C4-2B (cell line): ENCODE data around the gene CENPP.

Experiments used
- H3K27ac ChIP-seq: fragments of 450-650 bp; 2 replicates; pipeline ENCODE4 v1.5.1; 2017
- ZFX ChIP-seq: fragments of 450-650 bp; IDR thresholded peaks from 2 replicates; pipeline ENCODE4 v1.6.1; 2017
- TF ChIP-seq, protein P1 (sequence below): fragments of 450-650 bp; conservative IDR thresholded peaks from 2 replicates; pipeline ENCODE4 v1.5.1; 2017; ENCODE audit warnings: mild to moderate bottlenecking

The CENPP gene

DNA sequence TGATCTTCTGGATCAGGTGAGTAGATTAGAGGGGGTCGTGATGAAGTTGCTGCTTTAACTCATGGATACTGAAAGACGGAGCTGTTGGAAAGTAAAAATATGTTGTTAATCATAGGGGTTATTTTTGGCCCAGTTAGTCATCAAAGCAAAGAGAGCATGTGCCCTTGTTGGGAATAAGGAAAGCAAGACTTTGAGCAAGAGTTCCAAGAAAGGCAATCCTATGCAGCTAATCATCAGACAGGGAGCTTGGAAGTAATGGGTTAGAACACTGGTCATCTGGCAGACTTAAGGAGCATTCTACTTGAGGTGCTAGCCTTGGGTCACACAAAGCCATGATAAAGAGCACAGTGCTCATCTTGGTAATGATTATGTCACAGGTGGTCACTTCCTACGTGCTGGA is 138.2 kb downstream of the CENPP start:
- H3K27ac ChIP-seq = no peak overlapping the region
- TF ChIP-seq ZFX = no peak
- TF ChIP-seq, protein P1, sequence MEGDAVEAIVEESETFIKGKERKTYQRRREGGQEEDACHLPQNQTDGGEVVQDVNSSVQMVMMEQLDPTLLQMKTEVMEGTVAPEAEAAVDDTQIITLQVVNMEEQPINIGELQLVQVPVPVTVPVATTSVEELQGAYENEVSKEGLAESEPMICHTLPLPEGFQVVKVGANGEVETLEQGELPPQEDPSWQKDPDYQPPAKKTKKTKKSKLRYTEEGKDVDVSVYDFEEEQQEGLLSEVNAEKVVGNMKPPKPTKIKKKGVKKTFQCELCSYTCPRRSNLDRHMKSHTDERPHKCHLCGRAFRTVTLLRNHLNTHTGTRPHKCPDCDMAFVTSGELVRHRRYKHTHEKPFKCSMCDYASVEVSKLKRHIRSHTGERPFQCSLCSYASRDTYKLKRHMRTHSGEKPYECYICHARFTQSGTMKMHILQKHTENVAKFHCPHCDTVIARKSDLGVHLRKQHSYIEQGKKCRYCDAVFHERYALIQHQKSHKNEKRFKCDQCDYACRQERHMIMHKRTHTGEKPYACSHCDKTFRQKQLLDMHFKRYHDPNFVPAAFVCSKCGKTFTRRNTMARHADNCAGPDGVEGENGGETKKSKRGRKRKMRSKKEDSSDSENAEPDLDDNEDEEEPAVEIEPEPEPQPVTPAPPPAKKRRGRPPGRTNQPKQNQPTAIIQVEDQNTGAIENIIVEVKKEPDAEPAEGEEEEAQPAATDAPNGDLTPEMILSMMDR = no peak

DNA sequence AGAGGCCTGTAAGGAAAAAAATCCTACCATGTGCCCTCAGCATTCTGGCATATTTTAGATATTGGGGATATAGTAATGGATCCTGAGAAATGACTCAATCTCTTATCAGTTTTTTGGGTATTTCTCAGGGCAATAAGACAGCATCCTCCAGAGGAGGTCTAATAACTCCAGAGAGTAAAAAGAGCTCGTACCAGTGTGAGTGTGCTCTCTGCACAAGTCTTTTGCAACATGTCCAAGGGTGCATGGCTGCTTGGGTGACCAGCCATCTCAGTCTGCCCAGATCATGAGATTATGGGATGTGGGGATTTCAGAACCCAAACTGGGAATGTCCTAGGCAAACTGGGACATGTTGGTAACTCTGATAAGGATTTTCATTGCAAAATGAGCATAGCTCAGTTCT is 141.3 kb downstream of the CENPP start:
- H3K27ac ChIP-seq = no peak overlapping the region
- TF ChIP-seq ZFX = no peak
- TF ChIP-seq, protein P1 = no peak

DNA sequence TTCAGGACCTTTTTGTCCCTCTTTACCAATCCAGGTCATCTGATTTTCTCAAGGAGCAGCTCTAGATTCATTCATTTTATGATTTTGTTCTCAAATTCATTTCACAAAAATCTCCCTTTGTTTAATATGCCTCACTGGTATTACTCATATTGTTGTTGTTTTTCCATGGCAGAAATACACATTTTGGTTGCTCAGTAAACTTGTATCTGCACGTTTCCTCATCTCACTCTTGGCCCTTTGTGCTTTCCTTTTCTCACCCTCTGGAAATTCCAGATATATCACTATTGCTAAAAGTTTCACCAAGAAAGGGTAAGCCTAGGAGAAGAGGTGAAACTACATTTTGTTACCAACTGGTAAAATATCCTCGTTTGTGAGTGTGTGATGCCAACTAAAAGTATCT is 141.8 kb downstream of the CENPP start:
- H3K27ac ChIP-seq = no peak overlapping the region
- no peak for TF ChIP-seq ZFX
- TF ChIP-seq, protein P1 = no peak

DNA sequence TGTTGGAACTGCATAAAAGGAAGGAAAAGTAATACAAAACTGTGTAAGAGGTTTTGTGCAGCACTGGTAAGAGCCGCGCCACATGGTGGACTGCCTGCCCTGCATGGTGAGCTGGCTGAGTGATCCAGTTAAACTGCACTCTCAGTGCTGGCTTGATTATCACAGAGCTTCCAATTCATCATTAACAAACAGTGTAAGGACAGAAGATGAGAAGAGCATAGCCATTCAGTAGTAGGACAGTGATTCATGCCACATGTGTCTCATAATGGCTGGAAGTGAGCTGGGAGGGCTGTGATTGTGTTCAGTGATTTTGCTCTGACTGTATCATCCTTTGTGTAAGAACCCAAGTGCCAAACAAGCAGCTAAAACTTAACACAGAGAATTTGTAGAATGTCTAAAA is 142.5 kb downstream of the CENPP start:
- H3K27ac ChIP-seq = no peak overlapping the region
- TF ChIP-seq, protein P1 = no peak
- TF ChIP-seq ZFX = no peak

DNA sequence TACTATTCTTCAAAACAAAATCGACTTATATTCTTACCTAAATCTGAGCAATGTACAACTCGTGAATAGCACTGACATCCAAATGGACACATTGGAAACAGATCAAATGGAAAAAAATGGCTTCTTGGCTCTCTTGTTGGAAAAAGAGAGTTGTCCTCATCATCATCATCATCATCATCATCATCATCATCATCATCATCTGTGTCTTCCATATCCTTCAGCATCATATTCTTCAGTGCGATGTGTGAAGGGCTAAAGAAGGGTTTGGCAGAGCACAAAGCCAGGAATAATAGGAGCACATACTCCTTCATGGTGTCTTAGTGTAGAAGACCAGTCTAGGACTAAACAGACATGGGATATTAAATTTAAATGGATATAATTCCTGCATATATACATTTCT is 148.8 kb downstream of the CENPP start:
- no peak overlapping the region for H3K27ac ChIP-seq
- TF ChIP-seq, protein P1 = no peak
- no peak for TF ChIP-seq ZFX

DNA sequence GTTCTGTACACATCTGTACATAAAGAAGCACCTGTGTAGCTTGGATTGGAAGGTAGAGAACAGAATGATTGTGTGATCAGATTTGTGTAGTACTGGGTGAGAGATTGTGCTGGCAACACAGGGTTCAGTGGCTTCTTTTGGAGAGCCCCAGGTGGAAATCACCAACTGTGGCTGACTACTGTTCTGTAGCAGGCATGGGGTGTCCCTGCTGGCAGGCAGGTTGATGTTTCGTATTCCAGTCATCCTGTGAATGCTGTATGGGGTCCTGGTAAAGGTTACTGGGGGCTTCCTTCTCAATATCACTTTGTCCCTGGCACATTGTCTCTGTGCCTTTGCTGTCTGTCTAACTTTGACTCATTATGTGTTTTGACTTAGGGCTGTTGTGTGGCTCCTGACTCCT is 151.2 kb downstream of the CENPP start:
- H3K27ac ChIP-seq = no peak overlapping the region
- TF ChIP-seq ZFX = no peak
- TF ChIP-seq, protein P1 = no peak

DNA sequence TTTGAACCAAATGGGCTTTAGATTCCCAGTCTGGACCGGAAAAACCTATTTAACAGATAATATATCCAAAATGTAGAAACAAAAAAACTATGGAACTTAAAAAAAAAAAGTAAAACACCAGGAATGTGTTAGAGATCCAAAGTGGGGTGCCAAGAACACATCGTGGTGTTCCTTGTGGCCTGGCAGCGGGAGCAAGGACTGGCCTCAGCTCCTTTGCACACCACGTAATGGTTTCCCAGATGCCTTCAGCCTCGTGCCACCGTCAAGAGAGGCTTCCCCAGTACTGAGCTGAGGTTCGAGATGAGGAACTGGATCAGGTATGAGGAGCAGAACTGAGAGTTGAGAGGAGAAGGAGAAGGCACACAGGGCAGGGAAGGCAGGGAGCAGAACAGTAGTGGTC is 153.0 kb downstream of the CENPP start:
- TF ChIP-seq ZFX = no peak
- TF ChIP-seq, protein P1 = no peak

More for the DNA sequence above, 153.0 kb downstream of the CENPP start:
- no peak overlapping the region for H3K27ac ChIP-seq
